Inflammatory macrophage (primary cell): Measurements from ENCODE around the gene ITPR1.

Experiments used
- DNase-seq, 2 donors: peaks; one replicate each; pipeline ENCODE4 v3.0.0-alpha.2; 2020 to 2022

Gene ITPR1

DNA sequence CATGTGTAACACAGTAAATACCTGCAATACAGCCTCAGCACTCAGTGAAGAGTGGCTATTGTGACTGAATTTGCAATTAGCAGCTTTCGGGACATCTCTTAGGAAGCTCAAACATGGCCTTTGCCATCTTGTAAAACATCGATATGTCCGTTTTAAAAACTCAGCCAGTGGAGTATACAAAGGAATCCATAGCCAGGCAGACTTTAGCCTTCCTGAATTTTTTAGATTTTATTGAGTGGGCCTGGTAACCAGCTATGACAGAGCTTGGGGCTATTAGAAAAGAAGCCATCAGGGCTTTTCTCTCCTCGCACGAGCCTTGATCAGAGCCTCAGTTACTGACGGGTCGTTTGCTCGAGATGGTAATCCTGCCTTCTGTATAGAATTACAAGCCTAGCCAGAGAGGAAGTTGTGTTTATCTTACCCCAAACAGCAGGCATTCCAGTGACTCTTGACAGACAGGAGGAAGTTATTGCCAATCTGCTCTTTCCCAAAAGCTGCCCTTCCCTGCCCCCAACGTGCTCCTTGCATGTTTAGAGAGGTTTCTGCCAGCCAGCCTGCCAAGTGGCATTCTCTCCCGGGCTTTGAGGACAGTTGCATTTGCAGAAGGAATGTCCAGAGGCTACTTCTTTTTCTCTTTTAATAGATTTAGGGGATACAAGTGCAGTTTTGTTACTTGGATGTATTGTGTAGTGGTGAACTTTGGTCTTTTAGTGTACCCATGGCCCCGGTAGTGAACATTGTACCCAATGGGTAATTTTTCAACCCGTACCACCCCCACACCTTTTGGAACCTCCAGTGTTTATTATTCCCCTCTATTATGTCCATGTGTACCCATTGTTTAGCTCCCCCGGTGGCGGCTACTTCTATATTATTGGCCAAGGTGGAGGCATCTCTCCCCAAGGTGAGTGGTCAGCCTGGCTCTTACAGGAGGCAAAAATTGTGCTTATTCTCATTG, 40.6 kb downstream of the ITPR1 start:
- peak; percentile 63 to 67 for DNase-seq

DNA sequence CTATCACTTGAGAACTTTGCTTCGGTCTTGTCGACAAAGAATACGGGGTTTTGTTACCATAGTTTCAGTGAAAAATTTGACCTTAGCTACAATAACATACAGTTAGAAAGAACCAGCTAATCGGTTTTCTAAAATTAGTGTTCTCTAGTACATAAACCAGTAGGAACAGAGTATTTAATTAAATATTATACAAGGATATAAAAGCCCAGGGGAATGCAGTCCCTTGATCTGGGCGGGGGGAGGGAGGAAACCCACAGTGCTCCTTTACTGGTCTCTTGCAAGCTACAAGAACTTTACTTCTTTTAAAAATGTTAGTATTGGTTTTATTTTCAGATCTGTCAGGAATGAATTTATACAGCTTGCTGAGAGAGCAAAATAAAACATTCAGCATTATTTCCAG, 41.8 kb downstream of the ITPR1 start:
- DNase-seq, result no peak

DNA sequence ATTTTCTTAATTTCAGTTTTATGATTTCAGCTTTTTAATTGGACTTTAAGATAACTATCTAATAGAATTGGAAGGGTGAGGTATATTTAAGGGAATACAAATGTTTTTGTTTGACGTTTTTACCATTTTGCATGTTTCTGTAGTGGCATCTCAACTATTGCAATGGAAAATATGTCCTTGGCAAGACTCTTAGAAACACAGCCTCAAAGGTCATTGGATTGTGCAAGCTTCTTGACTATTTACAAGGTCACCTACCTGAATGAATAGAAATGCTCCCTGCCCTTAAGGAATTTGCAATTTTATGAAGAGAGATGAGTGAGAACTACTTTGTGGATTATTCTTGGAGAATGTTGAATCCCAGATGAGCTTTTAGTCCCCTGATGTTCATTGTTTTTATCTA, 43.1 kb downstream of the ITPR1 start:
- DNase-seq, result no peak

DNA sequence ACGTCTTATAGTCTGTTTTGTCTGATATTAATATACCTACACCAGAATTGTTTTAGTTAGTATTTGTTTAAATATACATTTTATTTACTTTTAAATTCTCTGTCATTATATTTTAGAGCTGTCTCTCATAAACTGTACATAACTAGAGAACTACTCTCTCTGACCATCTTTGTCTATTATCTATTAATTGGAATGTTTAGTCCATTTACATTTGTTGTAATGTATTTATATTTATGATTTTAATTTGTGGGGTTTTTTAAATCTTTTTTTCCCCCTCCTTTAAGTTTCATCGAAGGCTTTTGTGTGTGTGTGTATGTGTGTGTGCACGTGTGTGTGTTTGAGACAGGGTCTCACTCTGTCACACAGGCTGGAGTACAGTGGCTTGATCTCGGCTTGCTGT, 47.1 kb downstream of the ITPR1 start:
- DNase-seq, result no peak

DNA sequence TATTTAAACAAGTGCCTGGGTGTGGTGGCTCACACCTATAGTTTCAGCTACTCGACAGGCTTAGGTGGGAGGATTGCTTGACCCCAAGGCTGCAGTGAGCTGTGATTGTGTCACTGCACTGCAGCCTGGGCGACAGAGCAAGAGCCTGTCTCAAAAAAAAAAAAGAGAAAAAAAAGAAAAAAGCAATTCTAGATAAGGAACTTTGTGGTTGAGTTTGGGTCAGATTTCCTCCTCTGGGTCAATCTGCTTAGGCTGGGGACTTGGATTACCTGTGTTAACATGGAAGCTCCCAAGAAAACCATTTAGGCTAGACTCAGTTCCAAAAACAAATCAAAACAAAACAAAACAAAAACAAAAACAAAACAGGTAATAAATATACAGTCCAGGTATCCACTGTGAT, 50.0 kb downstream of the ITPR1 start:
- DNase-seq, result no peak

DNA sequence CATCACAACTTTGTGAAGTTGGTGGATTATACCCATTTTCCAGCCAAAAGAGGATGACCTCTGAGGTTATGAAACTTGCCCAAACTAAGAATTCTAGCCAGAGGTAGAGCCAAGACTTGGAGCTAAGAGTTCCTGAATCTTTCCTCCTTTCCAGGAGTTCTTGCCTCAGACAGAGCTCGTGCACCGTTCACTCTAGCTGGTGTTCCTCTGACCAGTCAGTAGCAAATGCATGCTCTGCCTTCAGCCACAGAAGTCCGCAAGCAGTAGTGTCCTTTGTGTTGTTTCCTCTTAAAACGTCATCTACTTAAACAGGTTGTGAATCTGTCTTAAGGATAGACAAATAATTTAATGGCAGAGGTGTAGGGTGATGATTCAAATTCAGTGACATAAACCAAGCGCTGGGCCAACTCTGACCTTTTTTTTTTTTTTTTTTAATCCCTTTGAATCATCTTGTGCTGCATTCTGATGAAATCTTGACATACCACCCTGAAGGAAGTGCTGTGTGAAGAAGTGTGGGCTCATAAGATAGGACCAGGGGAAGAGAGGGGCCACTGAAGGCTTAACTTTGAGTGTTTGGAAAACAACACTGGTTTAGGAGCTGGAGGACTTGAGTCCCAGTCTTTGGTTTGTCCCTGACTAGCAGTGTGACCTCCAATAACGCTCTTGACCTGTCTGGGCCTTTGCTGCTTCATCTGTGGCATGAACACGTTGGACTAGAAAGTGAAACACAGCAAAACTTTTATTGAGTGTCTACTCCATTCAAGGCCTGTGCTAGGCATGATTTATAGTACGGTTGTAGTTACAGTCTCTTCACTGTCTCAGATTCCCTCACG, 53.4 kb downstream of the ITPR1 start:
- peak in 1 of 2 donors; percentile 26 for DNase-seq

DNA sequence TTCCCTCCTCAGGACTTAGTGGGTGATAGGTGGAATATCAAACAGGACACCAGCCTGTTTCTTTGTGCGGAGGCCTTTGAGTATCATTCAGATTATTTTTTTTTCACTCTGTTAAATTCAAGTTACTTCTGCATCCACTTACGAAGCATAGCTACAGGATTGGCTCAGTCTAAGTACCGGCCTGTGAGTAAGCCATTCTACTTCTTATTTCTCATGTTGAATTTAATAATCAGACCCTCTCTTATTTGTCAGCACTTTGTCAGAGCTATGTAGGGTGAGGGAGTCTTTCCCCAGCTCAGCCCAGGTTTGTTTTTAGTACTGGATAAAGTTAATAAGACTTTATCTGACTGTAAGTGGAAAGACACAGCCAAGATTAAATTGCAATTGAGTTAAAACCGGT, 54.7 kb downstream of the ITPR1 start:
- DNase-seq, result peak in 1 of 2 donors; percentile 58

DNA sequence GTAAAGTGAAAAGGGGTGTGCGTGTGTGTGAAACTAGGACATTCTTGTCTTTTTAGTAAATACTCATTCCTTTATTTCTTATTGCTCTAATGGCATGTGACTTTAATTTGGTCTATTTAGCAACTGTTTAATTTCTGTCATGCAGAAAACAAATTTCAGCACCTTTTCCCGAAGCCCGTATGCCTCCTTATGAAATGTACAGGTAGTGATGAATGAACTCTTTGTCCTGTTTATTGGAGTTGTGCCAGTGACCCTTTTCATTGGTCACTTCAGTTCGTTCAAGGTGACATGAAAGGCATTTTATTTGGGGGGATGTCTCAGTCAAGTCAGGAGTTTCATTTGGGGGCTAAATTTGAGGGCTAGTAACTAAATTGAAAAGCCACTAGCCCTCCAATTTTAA, 55.2 kb downstream of the ITPR1 start:
- no peak for DNase-seq

DNA sequence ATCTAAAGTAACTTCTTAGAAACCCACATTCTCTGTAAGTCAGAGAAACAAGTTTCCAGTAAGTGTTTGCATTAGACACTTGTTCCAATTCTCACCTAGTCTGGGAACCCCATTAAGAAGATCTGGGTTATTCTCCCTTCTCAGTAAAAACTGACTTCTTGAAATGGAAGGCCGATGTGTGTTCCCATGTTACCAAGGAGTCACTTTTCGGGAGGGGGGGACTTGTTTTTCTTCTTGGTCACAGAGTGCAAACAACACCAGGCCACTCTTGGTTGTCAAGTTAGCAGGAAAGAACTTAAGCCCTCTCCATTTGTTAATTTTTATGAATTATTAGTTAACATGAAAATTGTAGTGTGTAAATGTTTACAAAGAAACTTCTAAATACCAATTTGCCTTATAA, 55.6 kb downstream of the ITPR1 start:
- DNase-seq, result no peak

DNA sequence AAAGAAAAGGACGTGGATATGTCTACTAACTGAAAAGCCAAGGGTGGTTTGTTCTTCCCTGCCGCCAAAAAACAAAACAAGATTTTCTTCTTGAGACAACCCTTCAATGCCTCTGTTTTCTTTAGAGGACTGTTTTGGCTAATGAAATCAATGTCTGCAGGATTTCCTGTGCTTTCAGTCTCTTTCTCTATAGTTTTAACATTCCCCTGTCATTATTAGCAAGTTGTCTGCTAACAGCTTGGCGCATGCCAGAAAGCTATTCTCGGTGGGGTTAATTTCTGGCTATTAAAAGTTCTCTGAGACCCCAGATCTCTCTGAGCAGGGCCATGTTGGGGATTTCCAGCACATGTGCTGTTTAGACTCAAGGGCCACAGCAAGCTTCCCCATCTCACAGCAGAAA, 56.7 kb downstream of the ITPR1 start:
- no peak for DNase-seq

DNA sequence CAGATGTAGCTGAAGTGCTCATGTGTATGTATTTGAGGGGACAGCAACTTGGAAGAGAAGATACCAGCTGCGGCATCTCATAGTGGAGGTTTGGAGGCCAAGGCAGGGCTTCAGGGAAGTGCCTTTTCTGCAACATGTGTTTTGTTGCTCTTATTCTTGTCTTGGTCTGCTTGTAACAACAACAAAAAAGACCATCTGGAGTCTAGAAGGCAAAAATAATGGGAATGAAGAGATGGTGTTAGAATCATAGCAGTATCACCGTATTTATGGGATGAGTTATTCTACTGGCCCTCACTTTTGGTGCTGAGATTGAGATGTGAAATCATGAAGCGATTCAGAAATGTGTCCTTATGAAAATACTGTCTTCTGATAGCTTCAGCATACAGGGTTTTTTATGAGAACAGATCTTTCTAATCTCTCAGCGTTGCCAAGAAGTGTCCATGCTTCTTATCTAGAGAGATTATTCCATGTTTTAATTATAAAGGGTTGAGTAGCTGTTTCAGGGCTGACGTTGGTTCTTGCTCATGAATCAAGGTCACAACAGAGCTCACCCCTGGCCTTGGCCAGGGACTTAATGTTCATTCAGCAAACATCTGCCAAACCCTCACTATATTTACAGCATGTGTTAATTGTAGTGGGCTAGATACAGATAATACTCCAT, 58.0 kb downstream of the ITPR1 start:
- DNase-seq, result no peak

DNA sequence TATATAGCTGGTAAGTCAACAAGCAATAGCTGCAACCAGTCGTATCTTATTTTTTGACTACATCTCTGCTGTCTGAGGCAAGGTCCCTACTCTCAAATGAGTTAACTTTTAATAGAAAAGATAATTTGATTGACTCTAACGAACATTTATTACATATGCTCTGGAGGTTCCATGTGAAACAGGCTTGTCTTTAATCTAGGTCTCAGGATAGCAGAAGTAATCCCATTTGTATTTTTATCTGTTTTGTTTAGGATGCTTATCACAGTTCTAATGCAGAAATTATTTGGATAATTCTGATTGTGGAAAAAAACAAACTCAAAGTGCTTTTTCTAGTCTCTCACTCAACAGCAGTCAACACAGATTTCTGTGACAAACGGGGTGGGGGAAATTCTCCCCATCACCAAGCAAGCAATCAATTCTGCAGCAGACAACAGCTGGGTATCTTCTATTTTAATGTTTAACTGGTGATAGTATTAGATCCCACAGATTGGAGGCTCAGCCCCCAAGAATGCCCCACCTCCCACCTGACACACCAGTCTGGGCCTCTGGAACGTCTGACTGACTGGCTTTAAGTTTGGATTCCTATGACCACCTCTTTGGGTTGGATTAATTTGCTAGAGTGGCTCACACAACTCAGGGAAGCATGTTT, 58.8 kb downstream of the ITPR1 start:
- no peak for DNase-seq

DNA sequence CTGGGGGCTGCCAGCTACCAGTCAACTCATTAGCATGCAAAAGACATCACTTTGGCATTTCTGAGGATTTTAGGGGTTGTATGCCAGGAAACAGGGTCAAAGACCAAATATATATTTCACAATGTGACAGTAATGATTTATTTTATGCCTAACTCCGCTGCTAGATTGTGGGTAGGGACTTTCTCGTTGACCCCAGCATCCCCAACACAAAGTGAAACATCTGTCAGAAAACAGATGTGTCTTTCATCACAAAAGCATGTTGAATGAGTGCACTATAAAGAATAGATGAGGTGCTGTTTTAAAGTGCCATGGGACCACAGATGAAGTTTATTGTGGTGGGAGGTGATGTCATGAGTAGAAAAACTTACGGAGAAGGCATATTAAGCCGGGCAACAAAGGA, 59.7 kb downstream of the ITPR1 start:
- DNase-seq, result no peak

DNA sequence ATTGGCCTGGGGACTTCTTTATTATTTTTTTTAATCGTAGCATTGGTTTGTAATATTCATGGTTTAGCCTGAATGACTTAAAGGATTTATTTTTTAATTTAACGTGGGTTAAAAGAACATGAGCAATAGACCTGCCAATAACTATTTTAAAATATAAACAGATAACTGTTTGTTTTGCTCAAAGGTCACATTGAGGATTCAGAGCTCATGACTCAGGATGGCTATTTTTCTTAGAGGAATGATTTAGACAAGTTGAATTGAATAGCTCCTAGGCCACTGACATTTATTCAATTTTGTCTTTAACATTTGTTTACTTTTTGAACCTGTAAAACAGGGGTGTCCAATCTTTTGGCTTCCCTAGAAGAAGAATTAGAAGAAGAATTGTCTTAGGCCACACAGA, 68.5 kb downstream of the ITPR1 start:
- DNase-seq, result no peak

DNA sequence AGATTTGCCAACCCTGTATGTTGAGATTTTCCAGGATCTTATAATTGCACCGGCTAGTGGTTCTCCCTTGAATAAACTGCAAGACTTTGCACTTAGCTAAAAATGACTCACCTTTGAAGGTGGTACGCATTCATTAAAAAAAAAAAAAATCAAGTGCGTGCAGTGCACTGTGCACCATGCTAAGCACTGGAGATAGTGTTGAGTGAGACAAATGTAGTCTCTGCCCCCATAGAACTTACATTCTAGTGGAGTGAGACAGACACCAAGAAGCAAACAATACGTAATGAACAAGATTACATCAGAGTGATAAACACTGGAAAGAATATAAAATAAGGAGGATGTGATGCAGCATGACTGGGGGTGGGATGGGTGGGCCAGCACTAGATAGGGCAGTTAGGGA, 69.4 kb downstream of the ITPR1 start:
- no peak for DNase-seq

DNA sequence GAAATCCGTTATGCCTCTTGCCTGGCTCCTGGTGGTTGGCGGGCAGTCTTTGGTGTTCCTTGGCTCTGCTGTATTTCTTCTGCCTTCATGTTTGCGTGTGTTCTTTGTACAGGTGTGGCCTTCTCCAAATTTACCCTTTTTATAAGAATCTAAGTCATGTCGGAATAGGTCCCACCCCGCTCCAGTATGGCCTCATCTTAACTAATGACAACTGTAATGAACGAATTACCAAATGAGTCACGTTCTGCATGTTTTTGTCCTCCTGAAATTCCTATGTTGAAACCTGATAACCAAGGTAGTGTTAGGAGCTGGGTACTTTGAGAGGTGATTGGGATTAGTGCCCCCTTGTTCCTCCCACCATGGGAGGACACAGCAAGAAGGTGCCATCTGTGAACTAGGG, 71.1 kb downstream of the ITPR1 start:
- DNase-seq, result no peak

DNA sequence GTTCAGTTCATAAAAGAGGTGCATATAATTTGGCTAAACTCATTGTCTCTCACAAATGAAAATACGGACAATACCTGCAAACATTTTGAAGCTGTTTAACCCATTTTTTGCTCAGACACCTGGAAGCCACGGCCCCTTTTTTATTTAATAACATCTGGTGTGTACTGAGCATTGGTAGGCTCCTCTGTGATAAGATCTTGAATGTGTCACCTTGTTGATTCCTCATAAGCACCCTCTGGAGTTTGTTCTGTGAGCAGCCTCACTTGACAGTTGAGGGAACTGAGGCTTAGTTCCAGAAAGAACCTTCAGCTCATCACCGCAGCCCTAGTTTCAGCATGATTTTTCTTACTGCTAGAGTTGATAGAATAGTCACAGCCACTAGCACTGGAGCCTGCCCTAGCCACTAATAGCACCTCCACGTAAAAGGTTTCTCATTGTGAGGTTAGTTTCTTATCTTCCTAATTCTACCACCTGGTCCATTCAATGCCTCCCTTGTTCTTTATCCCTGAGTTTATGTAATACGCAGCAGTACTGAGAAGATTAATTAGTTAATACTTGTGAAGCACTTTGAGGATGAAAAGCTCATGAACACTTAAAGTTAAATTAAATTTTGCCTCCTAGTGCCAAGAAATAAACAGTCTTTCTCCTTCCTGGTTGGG, 71.9 kb downstream of the ITPR1 start:
- no peak for DNase-seq

DNA sequence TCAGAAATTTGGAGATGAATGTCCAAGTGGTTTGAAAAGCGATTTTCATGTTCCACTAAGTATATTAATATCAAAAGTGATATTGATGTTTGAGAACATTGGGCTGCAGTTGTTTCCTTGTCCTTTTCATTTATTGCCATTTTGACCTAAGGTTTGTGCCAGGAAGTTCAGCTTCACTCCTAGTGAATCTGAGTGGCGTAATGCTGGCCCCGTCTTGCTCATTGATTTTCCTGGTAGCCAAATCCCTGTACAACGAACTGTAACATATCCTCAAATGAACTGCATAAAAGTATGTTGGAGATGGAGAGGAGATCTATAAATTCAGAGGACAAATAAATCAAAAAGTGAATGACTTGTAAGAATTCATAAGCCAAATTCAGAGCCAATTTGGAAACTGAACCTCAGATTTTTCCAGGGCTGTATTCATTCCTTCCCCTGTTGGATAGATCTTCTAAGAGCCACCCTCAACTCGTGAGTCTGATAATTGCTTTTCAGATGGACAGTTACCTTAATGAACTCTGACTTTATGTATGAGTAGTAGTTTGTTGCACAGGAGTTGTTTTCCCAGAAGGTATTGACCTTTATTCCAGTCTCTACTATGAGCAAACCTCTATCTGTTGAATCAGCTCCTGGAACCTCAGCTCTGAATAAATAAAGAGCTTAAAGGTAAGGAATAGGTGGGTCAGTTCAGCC, 72.8 kb downstream of the ITPR1 start:
- no peak for DNase-seq

DNA sequence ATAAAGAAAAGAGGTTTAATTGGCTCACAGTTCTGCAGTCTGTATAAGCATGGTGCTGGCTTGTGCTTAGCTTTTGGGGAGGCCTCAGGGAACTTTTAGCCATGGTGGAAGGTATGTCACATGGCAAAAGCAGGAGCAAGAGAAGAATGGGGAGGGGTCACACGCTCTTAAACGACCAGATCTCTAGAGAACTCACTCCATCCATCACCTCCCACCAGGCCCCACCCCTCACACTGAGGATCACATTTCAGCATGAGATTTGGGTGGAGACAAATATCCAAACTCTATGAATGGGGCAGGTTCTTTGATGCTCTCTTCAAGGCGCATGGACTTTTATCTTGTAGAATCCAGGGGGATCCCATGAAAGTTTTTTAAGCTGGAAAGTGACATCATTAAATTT, 75.7 kb downstream of the ITPR1 start:
- DNase-seq, result no peak

DNA sequence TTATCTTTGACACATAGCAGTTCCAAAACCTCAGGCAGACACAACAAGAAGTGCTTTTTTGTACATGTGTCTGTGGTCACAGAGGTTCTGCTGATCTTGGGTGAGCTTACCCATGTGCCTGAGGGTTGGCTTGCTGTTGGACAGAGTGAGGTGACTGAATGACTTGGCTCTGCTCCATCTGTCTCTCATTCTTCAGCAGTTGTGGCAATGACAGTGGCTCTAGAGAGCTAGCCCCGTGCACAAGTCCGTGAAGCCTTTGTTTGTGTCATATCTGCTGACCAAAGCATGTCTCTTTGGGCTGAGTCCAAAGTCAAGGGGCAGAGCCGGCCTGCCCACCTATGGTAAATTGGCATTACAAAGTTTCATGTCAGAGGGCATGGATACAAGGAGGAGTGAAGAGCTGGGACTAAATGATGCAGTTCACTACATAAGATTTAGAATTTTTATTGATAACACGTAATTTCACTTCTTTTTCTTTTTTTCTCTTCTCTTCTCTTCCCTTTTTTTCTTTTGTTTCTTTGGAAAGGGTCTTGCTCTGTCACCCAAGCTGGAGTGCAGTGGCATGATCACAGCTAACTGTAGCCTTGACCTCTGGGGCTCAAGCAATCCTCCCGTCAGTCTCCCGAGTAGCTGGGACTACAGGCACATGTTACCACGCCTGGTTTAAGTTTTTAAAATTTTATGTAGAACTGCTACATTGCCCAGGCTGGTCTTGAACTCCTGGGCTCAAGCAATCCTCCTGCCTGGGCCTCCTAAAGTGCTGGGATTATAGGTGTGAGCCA, 77.9 kb downstream of the ITPR1 start:
- DNase-seq, result no peak
